CD4-positive, alpha-beta T cell treated with Interleukin-4 for 1 hour (primary cell): Measurements from ENCODE around the gene CENPN.
A peak's percentile ranks its signal among the peaks of the same experiment; 100 is the strongest.

Experiments used
- DNase-seq, 2 donors: peaks; one replicate each; pipeline ENCODE4 v3.0.0-alpha.2; 2020 to 2022

CENPN gene

GRCh38 chr16:80991792-80992430, 15.1 kb upstream of the CENPN start:
- no peak for DNase-seq

- no peak for DNase-seq
These were observed 14.2 kb upstream of the CENPN start for GRCh38 chr16:80992676-80993293.

GRCh38 chr16:80993307-80993706, 13.7 kb upstream of the CENPN start:
- no peak for DNase-seq

- DNase-seq: no peak
These were observed 13.2 kb upstream of the CENPN start for GRCh38 chr16:80993834-80994233.

DNA sequence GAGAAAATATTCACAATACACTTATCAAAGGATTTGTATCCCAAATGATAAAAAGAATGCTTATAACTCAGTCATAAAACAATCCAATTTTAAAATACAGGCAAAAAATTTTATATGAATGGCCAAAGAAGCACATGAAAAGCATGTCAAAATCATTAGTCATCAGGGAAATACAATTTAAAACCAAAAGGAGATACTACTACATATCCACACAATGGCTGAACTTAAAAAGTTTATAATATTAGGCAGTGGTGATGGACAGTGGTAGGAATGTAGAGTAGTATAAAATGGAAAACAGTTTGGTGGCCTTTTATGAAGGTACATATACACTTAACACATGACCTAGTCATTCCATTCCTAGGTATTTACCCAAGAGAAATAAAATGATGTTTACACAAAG, 12.6 kb upstream of the CENPN start:
- DNase-seq: no peak

DNA sequence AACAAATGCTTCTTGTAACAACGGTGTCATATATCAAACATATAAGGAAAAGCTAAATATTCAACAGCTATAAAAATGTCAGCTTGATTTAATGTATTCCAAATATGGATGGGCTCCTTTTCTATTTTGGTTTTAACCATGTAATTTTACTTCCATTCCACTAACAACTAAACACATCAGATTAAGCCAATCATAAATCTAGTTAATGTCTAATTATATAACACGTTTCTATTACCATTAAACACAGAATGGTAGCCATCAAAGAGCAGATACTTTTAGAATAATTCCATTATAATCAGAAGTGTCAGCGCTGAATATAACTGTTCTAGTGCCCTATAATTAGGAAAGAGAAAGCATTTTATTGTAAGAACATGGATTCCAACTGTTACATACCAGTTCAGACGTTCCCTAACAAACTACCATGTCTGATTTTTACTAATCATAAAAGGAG, 10.3 kb upstream of the CENPN start:
- peak in 1 of 2 donors; percentile 22 for DNase-seq

DNA sequence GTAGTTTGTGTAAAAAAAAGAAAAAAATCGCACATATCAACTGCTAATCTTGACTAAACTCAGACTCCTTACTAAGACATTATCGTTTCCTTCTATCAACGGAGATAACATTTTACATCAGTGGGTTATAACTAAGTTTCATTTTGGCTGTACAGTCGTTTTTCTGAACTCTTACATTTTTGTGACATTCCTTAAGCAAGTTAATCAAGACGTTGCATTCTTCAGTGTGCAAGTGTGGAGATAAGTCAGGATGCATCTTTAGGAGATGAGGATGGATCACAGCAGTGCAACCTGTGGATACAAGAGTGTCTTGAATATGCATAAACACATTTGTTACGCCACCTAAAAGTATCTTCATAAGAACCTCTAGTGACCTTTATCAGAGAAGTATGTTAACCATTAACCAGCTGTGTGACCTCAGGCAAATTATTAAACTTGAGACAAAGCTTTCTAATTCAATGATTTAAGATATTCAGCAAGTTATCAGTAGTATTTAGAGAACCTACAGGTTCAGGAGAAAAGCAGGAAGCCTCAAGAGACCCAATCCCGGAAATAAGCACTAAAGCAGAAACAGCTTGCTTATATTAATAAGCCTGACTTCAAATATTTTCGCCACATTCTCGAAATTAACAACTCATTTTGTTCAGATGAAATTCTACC, 9.7 kb upstream of the CENPN start:
- DNase-seq: peak in 1 of 2 donors; percentile 34

- no peak for DNase-seq
These were observed 8.9 kb upstream of the CENPN start for GRCh38 chr16:80997964-80998620.

GRCh38 chr16:81000873-81001272, 6.1 kb upstream of the CENPN start:
- no peak for DNase-seq

- no peak for DNase-seq
These were observed 5.7 kb upstream of the CENPN start for GRCh38 chr16:81001330-81001729.

- no peak for DNase-seq
These were observed 4.0 kb upstream of the CENPN start for GRCh38 chr16:81003064-81003463.

DNA sequence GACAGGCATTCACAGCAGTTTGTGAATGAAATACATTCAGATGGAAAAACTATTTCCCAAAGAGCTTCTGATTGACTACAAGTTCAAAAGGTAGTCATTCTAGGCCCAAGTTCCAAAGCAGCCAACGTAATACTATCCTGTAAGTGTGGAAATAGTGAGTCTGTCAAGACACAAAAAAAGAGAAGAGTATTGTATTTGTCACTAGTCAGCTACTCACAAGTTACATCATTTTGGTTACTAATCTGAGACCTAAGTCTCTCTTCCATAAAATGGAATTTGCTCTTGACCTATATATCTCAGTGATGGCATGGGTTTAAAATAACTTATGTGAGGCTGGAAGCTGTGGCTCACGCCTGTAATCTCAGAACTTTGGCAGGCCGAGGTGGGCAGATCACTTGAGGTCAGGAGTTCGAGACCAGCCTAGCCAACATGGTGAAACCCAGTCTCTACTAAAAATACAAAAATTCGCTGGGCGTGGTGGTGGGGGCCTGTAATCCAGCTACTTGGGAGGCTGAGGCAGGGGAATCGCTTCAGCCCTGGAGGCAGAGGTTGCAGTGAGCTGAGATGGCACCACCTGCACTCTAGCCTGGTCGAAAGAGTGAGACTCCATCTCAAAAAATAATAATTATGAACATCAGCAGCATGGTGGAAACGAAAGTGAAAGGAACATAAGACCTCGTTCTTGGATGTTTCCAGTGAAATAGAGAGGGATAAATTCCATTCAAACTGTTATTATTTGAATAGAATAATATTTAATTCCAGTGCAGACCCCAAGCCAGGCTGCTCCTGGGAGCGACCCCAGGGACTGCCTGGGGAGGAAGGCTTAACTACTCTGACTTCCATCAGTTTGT, 3.2 kb upstream of the CENPN start:
- peak in 1 of 2 donors; percentile 36 for DNase-seq

GRCh38 chr16:81004646-81005353, 2.2 kb upstream of the CENPN start:
- peak; percentile 22 to 80 for DNase-seq

DNA sequence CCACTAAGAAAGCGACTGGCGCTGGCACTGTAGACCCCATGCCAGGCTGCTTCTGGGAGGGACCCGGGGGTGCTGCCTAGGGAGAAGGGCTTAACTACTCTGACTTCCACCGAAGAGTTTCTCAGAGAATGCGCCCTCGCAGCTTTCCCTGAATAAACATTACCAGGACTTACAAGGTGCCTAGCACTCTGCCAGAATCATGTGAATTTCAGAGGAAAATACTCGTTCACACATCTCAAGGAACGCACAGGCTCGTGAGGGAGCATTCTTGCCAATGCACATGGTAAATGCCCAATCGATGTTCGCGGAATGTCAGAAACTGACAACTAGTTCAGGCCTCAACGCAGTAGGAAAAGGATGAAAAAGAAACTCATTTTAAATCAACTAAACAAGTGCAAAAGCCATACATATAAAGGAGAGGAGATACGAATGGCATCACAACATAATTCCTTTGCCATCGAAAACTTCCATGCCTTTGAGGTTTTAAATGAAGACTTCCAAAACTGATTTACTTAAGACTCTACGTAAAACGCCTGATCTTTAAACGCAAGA, 1.3 kb upstream of the CENPN start:
- no peak for DNase-seq

- DNase-seq: peak; percentile 67 to 73
These were observed 702 bp upstream of the CENPN start for GRCh38 chr16:81006211-81006812.

DNA sequence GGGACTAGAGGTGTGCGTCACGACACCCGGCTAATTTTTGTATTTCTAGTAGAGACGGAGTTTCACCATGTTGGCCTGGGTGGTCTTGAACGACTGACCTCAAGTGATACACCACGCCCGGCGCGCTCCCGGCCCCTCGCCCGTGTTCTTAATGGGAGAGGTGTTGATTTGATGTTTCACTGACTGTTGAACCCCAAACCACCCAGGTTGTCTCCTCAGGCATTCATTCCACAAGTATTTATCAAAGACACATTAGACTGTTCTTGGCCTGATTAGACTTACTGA, 1.4 kb downstream of the CENPN start:
- no peak for DNase-seq

- DNase-seq: no peak
These were observed 6.0 kb downstream of the CENPN start for GRCh38 chr16:81012974-81013373.

DNA sequence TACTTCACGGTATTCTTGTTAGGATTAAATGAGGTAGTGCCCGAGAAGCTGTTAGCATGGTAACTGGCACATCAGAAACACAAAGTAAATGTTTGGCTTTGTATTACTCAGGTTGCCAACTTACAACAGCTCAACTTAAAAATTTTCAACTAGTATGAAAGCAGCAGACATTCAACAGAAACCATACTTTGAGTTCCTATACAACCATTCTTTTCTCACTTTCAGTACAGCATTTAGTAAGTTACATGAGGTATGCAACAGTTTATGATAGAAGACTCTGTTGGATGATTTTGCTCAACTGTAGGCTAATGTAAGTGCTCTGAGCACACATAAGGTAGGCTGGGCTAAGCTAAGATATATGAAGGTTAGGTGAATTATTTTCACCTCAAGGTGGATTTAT, 7.7 kb downstream of the CENPN start:
- DNase-seq: no peak

GRCh38 chr16:81018496-81018895, 11.5 kb downstream of the CENPN start:
- DNase-seq: no peak

GRCh38 chr16:81026429-81026828, 19.4 kb downstream of the CENPN start:
- DNase-seq: no peak

DNA sequence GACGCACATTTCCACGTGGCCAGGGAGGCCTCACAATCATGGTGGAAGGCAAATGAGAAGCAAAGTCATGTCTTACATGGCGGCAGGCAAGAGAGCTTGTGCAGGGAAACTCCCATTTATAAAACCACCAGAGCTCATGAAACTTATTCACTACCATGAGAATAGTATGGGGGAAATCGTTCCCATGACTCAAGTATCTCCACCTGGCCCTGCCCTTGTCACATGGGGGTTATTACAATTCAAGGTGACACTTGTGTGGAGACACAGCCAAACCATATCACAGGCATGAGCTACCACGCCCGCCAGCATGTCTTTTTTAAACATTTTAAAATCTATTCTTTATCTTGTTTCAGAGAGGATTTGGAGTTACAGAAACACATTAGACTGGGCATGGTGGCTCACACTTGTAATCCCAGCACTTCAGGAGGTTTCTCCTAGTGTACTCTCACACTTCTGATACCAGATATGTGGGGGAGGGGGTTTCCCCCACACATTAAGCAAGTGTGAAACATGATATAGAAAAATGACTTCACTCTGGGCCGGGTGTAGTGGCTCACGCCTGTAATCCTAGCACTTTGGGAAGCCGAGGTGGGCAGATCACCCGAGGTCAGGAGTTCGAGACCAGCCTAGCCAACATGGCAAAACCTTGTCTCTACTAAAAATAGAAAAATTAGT, 23.1 kb downstream of the CENPN start:
- DNase-seq: no peak
